GM12872 (cell line): ENCODE data around the gene DNM1L.

ENCODE experiments used
- CTCF ChIP-seq: IDR thresholded peaks from 3 replicates; pipeline ENCODE4 v1.5.1; 2011; ENCODE audit warnings: low read depth, mild to moderate bottlenecking, low read length, moderate library complexity; ENCODE audit not compliant: insufficient read depth

DNM1L gene

GRCh38 chr12:32743264-32743663, 64.2 kb downstream of the DNM1L start:
- TF ChIP-seq CTCF: no peak

- no peak for TF ChIP-seq CTCF
Observed at GRCh38 chr12:32753605-32754004, 74.5 kb downstream of the DNM1L start.

- no peak for TF ChIP-seq CTCF
Observed at GRCh38 chr12:32754111-32754510, 75.0 kb downstream of the DNM1L start.

- TF ChIP-seq CTCF: peak; percentile 99
Observed at GRCh38 chr12:32755051-32755653, 76.1 kb downstream of the DNM1L start.

GRCh38 chr12:32755654-32756475, 76.8 kb downstream of the DNM1L start, which contains the start of gene YARS2:
TSS of gene YARS2 (minus strand) at chr12:32755897. CDS start at chr12:32755874, 23 bp downstream.
- peak; percentile 69 for TF ChIP-seq CTCF

- TF ChIP-seq CTCF: no peak
Observed at GRCh38 chr12:32756476-32757066, 77.5 kb downstream of the DNM1L start.

GRCh38 chr12:32757157-32757556, 78.1 kb downstream of the DNM1L start:
- no peak for TF ChIP-seq CTCF
